ENCODE results near the gene UNC5C. TPM values are rescaled to one million over a fixed set of nuclear protein-coding genes. Genes with fewer than 3 reads are reported as not detected.
A peak's percentile ranks its signal among the peaks of the same experiment; 100 is the strongest.

Gene UNC5C
- total RNA-seq, 2 donors from 2014 or later = 0.13 TPM; not detected in 1

DNA sequence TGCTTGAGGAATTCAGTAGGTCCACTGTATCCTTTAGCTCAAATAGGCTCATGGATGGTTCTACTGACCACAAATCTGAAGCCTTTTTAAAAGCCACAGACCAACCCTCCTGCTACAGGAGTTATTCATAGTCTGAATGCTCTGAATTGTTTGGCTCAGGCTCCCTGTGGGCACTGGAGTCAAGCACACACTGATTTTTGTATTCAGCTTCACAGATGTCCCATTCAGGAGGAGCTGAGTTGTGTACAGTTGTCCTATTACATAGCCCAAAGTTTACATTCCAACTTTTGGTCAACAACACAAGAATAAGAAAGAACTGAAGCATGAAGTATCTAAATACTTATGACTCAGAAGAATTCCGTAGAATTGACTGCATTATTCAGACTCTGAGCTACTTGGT is 243.9 kb downstream of the UNC5C start:
- H3K9me3 Mint-ChIP-seq = no peaks in the 10 kb centered on the region
- no peak overlapping the region for H3K27ac Mint-ChIP-seq
- H3K36me3 Mint-ChIP-seq (ENCODE audit: low read depth) = no peaks in the 10 kb centered on the region
- H3K27me3 Mint-ChIP-seq = peaks cover 5% of the 10 kb centered on the region
- ATAC-seq (replicated peaks) = no peak
- H3K4me1 Mint-ChIP-seq = no peaks in the 10 kb centered on the region
- no peak overlapping the region for H3K4me3 Mint-ChIP-seq

DNA sequence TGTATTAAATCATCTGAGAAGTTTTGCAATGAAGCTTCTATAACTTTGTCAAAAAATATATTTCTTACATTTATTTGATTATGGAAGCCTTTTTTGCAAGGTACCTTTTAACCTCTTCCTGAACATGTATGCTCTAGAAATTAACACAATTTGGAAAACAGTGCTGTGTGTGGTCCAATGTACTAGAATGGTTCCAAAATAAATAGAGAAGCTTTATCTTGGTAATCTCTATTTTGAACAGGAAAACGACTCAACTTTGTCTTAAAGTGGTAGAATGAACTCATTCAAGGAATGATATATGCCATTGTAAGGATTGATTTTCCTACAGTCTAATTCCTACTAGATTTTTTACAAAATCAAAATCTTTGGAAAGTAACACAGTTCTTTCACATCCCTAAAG is 248.5 kb downstream of the UNC5C start:
- Mint-ChIP-seq H3K27ac (no peak overlapping the region), H3K9me3 (peaks cover 12% of the 10 kb centered on the region), H3K36me3 (ENCODE audit: low read depth) (no peaks in the 10 kb centered on the region), H3K4me1 (no peaks in the 10 kb centered on the region), H3K4me3 (no peak overlapping the region), H3K27me3 (peaks cover 5% of the 10 kb centered on the region)
- no peak for ATAC-seq (replicated peaks)

DNA sequence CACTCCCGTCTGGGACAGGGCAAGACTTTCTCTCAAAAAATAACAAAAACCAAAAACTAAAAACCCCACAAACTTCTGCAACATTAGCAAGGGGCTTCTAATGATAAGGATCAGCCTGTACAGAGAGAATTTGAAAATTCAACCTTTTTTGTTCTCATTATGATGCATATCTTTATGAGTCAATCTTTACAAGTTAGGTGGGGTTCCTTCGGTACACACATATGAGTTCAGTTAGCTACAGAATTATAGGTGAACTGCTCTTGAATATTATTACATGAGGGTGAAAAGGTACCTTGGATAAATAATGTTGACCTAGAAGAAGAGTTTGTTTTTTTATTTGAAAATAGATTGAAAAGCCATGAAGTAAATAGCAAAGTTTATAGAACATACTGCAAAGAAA is 252.7 kb downstream of the UNC5C start:
- H3K4me3 Mint-ChIP-seq = no peak overlapping the region
- H3K27ac Mint-ChIP-seq = no peak overlapping the region
- peaks cover 10% of the 10 kb centered on the region for H3K4me1 Mint-ChIP-seq
- no peak for ATAC-seq (replicated peaks)
- no peaks in the 10 kb centered on the region for H3K36me3 Mint-ChIP-seq (ENCODE audit: low read depth)
- H3K9me3 Mint-ChIP-seq = peaks cover 12% of the 10 kb centered on the region
- H3K27me3 Mint-ChIP-seq = no peaks in the 10 kb centered on the region

DNA sequence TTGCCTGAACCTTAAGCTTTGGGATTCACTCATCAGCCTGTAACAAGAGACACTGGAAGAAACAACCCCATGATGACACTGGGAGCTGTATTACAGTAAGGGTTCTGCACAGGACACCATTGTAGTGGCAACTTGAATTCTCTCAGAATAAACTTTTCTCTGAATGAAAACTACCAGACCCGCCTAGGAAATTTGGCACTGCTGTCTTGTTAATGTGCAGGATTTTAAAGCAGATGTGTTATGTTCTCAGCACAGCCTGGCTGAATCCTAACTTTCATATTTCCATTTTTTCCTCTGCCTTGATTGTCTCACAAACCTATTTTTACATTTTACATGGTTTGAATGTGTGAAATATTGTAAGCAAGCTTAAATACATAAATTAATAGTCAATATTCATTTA is 253.6 kb downstream of the UNC5C start:
- no peak overlapping the region for H3K27ac Mint-ChIP-seq
- H3K4me1 Mint-ChIP-seq = peaks cover 17% of the 10 kb centered on the region
- H3K9me3 Mint-ChIP-seq = peaks cover 12% of the 10 kb centered on the region
- H3K36me3 Mint-ChIP-seq (ENCODE audit: low read depth) = no peaks in the 10 kb centered on the region
- no peaks in the 10 kb centered on the region for H3K27me3 Mint-ChIP-seq
- ATAC-seq (replicated peaks) = no peak
- no peak overlapping the region for H3K4me3 Mint-ChIP-seq

DNA sequence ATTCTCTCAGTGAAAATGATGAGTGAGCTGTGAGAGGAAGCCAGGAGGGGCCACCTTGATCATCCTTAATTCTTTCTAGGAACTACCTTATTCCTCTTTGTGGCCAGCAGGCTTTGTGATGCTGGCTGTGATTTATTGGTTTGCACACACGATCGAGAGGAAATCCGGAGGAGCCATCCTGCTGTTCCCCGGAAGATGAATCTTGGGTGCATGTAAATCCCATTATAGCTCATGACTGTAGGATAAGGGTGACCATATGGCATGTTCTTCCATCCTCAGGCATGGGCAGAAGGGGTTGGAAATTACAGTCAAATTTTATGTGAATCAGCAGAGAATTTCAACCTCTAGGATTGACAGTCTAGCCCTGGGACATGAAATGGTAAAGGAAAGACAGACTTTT is 254.5 kb downstream of the UNC5C start:
- no peak for ATAC-seq (replicated peaks)
- H3K4me1 Mint-ChIP-seq = peaks cover 17% of the 10 kb centered on the region
- H3K36me3 Mint-ChIP-seq (ENCODE audit: low read depth) = no peaks in the 10 kb centered on the region
- no peak overlapping the region for H3K27ac Mint-ChIP-seq
- no peak overlapping the region for H3K4me3 Mint-ChIP-seq
- peaks cover 8% of the 10 kb centered on the region for H3K9me3 Mint-ChIP-seq
- no peaks in the 10 kb centered on the region for H3K27me3 Mint-ChIP-seq

DNA sequence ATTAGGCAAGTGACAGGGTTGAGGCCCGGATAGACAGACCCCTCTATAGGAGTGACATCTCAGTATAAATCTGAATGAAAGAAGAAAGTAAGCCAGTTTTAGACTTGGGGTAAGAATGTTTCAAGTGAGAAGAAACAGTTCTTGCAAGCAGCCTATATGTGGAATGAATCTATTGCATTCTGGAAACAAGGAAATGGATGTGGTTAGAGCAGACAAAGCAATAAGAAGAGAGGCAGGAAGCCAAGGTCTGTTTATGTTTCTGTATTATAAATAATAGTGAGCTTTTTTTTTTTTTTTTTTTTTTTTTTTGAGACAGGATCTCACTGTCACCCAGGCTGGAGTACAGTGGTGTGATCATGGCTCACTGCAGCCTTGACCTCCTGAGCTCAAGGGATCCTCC is 255.8 kb downstream of the UNC5C start:
- Mint-ChIP-seq H3K27me3 (no peaks in the 10 kb centered on the region), H3K4me3 (no peak overlapping the region), H3K36me3 (ENCODE audit: low read depth) (no peaks in the 10 kb centered on the region), H3K9me3 (no peaks in the 10 kb centered on the region), H3K27ac (no peak overlapping the region), H3K4me1 (peaks cover 17% of the 10 kb centered on the region)
- ATAC-seq (replicated peaks) = peak; percentile 40

DNA sequence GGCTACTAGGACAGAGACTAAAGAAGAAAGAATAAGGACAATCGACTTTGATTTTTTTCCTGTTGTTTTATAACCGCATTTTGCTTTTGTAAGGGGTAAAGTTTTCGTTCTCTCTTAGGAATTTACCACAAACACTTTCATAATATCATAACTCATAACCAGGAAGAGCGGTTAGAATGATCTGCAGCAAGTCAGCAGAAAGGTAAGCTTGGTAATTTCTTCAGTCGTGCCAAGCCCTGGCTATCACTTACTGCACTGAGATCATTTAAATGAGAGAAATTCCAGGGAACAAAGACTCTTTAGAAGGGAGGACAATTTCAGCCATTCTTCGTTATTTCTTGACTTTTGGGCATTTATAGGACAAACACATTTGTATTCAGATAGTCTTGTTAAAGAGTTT is 258.1 kb downstream of the UNC5C start:
- ATAC-seq (replicated peaks) = peak; percentile 77
- H3K27ac Mint-ChIP-seq = no peak overlapping the region
- peaks cover 17% of the 10 kb centered on the region for H3K4me1 Mint-ChIP-seq
- H3K36me3 Mint-ChIP-seq (ENCODE audit: low read depth) = no peaks in the 10 kb centered on the region
- peak overlapping the region; percentile 38 for H3K4me3 Mint-ChIP-seq
- no peaks in the 10 kb centered on the region for H3K27me3 Mint-ChIP-seq
- no peaks in the 10 kb centered on the region for H3K9me3 Mint-ChIP-seq

DNA sequence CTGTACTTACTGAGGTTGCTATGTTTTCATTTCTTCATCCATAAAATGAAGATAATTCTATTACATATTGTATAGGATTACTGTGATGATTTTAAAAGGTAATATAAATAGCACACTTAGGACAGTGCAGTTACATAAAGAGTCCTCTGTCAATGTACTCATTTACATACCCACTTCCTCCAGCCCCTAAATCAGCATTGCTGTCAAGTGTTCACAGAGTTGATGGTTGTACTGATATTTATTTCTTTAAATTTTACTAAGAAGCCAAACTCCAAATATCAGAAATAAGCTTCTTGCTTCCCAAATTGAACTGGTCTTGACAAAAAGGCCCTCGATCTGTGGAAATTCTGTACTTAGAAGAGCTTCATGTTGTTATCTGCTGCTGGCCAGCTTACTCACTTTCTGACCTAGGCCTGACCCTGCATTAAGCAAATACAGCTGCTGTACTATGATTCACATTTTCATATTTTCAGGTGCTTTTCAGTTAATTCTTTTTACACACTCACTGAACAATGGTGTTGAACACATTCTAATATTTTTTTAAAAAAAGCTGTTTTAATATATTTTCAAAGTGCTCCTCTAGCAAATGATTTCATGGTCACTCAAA is 259.6 kb downstream of the UNC5C start:
- ATAC-seq (replicated peaks) = peak; percentile 59
- Mint-ChIP-seq H3K4me1 (peaks cover 17% of the 10 kb centered on the region), H3K27ac (no peak overlapping the region), H3K27me3 (no peaks in the 10 kb centered on the region), H3K36me3 (ENCODE audit: low read depth) (no peaks in the 10 kb centered on the region), H3K4me3 (no peak overlapping the region), H3K9me3 (no peaks in the 10 kb centered on the region)

DNA sequence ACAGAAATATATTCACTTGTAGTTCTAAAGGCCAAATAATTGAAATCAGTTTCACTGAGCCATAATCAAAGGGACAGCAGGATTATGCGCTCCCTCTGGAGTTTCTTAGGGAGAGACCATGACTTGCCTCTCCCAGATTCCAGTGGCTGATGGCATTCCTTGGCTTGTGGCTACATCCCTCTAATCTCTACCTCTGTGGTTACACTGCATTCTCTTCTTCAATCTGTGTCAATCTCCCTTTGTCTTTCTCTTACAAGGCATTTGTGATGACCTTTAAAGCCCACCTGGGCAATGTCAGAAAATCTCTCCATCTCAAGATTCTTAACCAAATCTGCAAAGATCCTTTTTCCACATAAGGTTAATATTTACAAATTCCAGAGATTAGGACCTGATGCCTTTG is 260.2 kb downstream of the UNC5C start:
- H3K27me3 Mint-ChIP-seq = no peaks in the 10 kb centered on the region
- peaks cover 14% of the 10 kb centered on the region for H3K4me1 Mint-ChIP-seq
- H3K9me3 Mint-ChIP-seq = no peaks in the 10 kb centered on the region
- ATAC-seq (replicated peaks) = no peak
- no peak overlapping the region for H3K4me3 Mint-ChIP-seq
- H3K27ac Mint-ChIP-seq = no peak overlapping the region
- no peaks in the 10 kb centered on the region for H3K36me3 Mint-ChIP-seq (ENCODE audit: low read depth)

DNA sequence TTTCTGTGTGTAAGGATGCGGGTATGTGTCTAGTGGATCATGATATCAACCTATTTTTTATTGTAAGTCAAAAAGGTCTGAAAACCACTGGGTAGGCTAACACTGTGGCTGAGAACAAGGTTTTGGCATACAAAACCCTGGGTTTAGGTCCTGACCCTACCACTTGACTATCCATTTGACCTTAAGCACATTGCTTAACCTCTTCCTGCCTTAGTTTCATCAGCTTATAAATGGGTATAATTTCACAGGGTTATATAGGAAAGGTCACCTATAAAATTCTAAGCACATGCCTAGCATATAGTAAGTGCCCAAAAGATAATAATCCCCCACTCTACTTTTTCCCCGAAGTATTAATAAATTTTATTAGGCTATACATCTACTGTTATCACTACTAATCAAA is 263.0 kb downstream of the UNC5C start:
- ATAC-seq (replicated peaks) = no peak
- Mint-ChIP-seq H3K27ac (no peak overlapping the region), H3K27me3 (no peaks in the 10 kb centered on the region), H3K4me1 (peaks cover 6% of the 10 kb centered on the region), H3K36me3 (ENCODE audit: low read depth) (no peaks in the 10 kb centered on the region), H3K9me3 (peaks cover 12% of the 10 kb centered on the region), H3K4me3 (no peak overlapping the region)

DNA sequence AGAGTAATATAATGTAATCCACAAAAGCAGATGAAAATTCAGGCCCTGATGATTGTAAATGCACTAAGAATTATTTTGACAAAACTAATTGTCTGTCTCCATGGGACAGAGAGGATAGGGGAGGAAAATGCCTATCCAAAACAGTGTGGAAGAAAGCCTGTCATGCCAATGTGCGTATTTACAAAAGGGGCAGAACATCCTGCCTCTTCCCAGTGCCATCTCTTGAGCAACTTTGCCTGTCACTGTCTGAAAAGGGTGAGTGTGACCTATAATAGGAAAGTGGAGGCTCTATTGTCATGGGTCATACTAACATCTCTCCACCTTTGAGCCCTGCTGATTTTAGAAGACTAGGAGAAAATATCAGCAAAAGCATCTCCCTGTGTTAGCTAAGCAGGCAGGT is 264.1 kb downstream of the UNC5C start:
- no peak for ATAC-seq (replicated peaks)
- Mint-ChIP-seq H3K4me3 (no peak overlapping the region), H3K36me3 (ENCODE audit: low read depth) (no peaks in the 10 kb centered on the region), H3K9me3 (peaks cover 12% of the 10 kb centered on the region), H3K27me3 (no peaks in the 10 kb centered on the region), H3K27ac (no peak overlapping the region), H3K4me1 (no peaks in the 10 kb centered on the region)

DNA sequence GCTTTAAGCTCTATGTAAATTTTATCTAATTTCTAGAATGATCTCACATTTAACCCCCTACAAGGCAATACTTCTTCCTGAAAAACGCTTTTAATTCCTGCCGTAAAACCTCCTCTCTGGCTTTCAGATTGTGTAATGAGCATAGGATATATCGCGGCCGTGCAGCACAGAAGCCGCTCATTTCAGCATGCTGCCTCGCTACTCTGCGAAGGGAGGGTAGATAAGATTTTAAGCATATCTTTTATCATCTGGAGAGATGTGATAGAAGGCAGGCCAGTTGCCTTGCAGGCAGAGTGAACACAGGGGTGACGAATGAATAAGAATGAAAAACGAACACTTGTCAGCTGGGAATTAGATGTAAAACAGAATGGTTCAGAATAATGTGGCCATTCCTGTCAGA is 265.5 kb downstream of the UNC5C start:
- no peak for ATAC-seq (replicated peaks)
- no peak overlapping the region for H3K4me3 Mint-ChIP-seq
- H3K36me3 Mint-ChIP-seq (ENCODE audit: low read depth) = no peaks in the 10 kb centered on the region
- H3K27ac Mint-ChIP-seq = no peak overlapping the region
- H3K9me3 Mint-ChIP-seq = peaks cover 12% of the 10 kb centered on the region
- no peaks in the 10 kb centered on the region for H3K27me3 Mint-ChIP-seq
- H3K4me1 Mint-ChIP-seq = no peaks in the 10 kb centered on the region

DNA sequence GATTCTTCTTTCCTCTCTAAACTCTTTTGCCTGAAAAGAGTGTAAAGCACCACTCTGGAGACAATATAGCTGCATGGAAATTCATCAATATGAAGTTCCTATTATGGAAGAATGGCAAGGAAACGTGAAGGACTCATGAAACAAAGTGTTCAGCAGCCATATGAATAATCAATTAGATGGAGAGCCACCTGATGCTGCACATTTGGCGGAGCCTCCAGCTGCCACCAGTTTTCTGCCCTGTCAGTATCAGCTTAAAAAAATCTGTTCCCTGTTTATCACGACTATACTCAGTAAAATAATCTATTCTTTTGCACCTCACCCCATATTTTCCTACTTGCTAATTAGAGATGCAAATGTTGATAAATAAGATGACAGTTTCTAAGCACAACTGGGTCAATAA is 276.0 kb downstream of the UNC5C start:
- Mint-ChIP-seq H3K4me3 (no peak overlapping the region), H3K36me3 (ENCODE audit: low read depth) (no peaks in the 10 kb centered on the region)

DNA sequence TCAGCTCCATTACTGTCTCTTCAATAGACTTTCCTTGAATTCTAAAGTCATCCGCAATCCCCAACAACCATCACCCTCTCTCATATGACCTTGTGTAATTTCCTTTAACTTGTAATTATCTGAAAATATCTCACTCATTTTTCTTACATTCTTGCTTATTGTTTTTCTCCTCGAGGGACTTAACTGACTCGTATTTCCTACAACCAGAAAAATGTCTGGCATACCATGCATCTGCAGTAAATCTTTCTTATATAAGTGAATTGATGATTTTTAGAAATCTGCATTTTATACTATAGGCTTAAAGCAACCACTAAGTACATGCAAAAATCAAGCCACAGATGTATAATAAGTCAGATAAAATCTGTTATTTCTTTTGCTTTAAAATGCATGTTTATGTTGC is 276.7 kb downstream of the UNC5C start:
- no peaks in the 10 kb centered on the region for H3K9me3 Mint-ChIP-seq
- H3K27ac Mint-ChIP-seq = no peak overlapping the region
- no peaks in the 10 kb centered on the region for H3K4me1 Mint-ChIP-seq
- ATAC-seq (replicated peaks) = no peak
- no peaks in the 10 kb centered on the region for H3K36me3 Mint-ChIP-seq (ENCODE audit: low read depth)
- no peak overlapping the region for H3K4me3 Mint-ChIP-seq
- H3K27me3 Mint-ChIP-seq = no peaks in the 10 kb centered on the region

More for the DNA sequence above, 276.0 kb downstream of the UNC5C start:
- no peaks in the 10 kb centered on the region for H3K9me3 Mint-ChIP-seq
- no peak for ATAC-seq (replicated peaks)
- no peaks in the 10 kb centered on the region for H3K4me1 Mint-ChIP-seq
- no peaks in the 10 kb centered on the region for H3K27me3 Mint-ChIP-seq
- no peak overlapping the region for H3K27ac Mint-ChIP-seq

DNA sequence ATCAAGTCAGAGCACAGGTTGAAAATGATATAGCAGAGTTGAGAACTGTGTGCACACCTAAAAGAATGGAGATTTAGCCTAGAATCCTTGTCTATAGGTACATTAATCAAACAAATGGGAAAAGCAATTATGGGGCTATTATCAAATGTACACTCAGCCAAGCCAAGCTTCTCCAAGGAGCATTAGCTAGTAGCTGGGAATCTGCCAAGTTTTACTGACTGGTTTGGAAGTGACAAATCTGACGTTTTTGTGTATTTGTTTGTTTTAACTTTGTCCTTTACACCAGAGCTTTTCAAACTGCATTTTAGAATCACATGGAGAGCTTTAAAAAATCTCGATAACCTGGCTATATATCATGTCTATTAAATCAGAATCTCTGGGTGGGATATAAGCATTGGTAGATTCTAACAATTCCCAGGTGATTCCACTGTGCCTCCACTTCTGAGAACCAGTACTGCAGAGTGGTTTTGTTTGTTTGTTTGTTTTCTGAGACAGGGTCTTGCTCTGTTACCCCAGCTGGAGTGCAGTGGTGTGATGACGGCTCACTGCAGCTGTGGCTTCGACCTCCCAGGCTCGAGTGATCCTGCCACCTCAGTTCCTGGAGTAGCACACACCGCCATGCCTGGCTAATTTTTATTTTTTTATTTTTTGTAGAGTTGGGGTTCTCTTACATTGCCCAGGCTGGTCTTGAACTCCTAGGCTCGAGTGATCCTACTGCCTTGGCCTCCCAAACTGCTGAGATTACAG is 279.8 kb downstream of the UNC5C start:
- Mint-ChIP-seq H3K27me3 (no peaks in the 10 kb centered on the region), H3K36me3 (ENCODE audit: low read depth) (no peaks in the 10 kb centered on the region), H3K9me3 (no peaks in the 10 kb centered on the region), H3K4me3 (no peak overlapping the region), H3K4me1 (no peaks in the 10 kb centered on the region), H3K27ac (no peak overlapping the region)
- ATAC-seq (replicated peaks) = no peak
